Measurements from ENCODE around the gene GABRB3. TPM values are rescaled to one million over a fixed set of nuclear protein-coding genes. Genes with fewer than 3 reads are reported as not detected.
A peak's percentile ranks its signal among the peaks of the same experiment; 100 is the strongest.

Gene GABRB3
- total RNA-seq, 1 donor from 2014 or later: 8.3 TPM

GRCh38 chr15:26631894-26632293 is 141.0 kb downstream of the GABRB3 start:
- DNase-seq (ENCODE audit: low spot score): no peak

DNA sequence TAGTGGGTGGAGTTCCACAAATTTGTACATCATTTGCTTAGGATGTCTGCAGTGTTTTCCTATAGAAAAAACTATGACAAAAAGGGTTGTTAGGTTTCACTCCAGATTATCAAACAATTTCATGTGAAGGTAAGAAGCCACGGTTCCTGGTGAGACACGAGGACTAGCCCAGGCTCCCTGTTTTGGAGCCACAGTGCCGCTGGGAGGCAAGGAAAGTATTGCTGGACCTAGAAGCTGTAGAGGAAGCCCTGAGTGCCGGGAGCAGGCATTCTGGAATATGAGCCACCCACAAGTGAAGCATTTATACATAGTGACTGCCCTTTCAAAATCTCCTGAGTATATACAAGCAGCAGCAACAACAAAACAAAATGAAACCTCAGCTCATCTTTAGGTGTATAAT is 142.0 kb downstream of the GABRB3 start:
- DNase-seq (ENCODE audit: low spot score): no peak

GRCh38 chr15:26628879-26629529 is 143.9 kb downstream of the GABRB3 start:
- DNase-seq (ENCODE audit: low spot score): peak; percentile 78

GRCh38 chr15:26628071-26628470 is 144.8 kb downstream of the GABRB3 start:
- no peak for DNase-seq (ENCODE audit: low spot score)

- DNase-seq (ENCODE audit: low spot score): no peak
These were observed 148.7 kb downstream of the GABRB3 start for GRCh38 chr15:26624128-26624527.

DNA sequence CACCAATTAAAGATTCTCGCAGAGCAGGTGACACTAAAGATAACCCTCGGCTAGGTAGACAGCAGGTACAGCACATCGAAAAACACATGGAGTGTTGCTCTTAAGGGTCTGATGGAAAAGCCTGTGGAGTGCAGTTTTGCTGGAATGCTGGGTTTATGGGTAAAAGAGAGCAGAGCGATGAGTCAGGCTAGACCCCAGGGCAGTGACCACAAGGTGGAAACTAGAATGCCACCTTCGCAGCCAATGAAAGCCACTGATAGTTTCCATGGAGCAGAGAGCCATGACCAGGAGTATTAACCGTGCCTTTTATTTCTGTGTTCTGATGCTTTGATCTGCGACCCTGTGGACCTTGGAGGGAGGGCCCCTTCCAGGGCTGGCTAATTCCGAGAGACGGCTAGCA is 149.8 kb downstream of the GABRB3 start:
- DNase-seq (ENCODE audit: low spot score): no peak

DNA sequence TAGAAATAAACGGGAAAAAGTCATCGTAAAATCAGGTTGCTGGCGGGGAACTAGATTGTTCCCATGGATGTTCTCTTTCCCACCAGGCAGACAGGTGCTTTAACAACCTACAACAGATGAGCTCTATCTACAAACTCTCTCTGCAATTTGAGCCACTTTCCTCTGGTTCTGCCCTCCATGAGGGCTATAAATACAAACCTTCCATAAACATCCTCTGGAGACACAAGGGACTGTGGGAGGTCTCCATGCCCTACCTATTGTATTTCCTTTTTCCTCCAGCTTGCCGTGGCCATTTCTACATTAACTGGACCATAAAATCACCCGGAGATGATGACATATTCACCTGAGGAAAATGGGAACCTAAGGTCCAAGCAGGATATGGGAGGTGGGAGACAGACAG is 151.1 kb downstream of the GABRB3 start:
- no peak for DNase-seq (ENCODE audit: low spot score)

DNA sequence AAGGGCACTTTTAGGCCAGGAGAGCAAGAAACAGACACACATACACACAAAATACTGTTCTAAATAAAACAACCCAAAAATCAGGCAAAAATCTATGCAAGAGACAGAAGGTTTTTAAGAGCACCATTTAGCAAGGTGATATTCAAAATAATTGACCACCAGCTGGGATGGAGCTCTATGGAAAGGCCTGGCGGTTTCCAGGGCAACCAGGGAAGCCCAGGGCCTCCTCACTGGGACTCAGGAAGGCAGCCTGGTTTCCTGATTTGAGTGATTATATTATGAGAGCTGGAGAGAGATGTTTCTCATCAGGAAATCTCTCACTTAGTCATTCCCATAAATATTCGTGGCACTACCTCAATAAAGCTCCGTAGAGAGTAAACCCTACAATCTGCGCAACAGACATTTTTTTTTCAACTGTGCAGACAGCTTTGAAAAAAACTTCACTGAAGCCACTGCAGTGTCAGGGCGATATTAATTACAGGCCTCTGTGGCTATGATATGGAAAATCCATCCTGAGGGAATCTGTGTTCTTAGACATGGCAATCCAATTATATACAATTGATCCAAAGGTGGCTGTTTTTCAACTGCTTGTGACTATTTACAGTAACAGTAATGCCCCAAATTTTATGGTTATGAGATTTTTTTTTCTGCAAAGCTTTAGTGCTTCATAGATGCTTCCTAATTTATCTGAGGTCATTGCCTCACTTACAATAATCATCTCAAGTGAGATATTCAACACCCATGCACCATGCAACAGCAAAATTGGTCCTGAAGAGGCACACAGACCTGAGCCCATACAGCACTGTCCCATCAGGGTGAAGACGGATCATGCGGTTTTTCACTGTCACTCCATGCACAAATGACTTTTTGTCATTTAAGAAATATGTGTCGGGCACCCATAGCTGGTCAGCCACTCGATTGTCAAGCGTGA is 152.1 kb downstream of the GABRB3 start:
- no peak for DNase-seq (ENCODE audit: low spot score)

DNA sequence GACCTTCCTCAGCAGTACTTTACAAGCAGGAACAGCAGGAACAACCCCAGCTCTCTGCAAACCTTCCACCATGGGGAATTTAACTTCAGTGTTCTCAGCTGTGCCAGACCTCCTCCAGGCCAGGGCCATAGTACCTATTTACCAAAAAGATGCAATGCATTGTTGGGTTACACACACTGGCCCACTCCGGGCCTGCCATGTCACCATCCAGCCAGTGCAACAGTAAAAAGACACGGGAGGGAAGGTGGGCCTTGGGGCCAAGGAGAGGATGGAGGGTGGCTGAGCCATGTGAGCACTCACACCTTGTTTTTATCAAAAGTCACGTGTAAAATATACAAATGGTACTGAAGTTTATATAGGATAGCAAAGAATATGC is 157.0 kb downstream of the GABRB3 start:
- DNase-seq (ENCODE audit: low spot score): no peak

GRCh38 chr15:26615188-26615926 is 157.5 kb downstream of the GABRB3 start:
- DNase-seq (ENCODE audit: low spot score): no peak

DNA sequence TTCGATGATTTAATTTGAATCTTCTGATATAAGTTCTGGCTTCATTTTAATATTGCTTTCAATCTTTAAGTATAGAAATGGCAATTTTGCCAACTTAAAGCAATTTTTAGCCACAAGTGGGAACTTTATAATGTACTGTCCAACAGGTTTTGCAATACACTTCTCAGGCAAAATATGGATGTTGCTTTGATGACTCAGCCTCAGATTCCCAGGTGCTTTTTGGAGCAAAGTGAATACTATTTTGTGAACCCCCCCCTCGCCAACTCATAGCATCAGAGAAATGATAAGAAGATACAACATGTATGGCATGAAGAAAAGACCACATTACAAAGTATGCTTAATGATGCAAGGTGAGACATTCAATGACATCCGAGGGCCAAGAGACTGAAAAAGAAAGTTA is 158.1 kb downstream of the GABRB3 start:
- no peak for DNase-seq (ENCODE audit: low spot score)

GRCh38 chr15:26598704-26599103 is 174.2 kb downstream of the GABRB3 start:
- no peak for DNase-seq (ENCODE audit: low spot score)

DNA sequence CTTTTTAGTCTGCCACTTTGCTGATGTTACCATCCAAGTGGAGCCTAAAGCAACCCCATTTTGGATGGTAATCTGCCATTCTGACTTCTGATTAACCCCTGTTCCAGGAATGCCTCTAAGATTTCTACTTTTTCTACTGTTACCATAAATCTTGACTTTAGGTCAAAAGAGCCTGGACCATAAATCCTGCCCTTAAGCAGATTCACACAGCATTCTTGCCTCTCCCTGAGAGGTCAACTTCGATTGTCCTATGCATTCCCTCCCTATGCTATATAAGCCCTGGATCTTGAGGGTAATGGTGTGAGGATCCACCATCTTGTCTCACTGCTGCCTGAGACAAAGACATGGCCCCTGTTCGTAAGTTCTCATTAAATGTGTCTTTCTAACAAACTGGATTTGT is 177.3 kb downstream of the GABRB3 start:
- DNase-seq (ENCODE audit: low spot score): no peak

- no peak for DNase-seq (ENCODE audit: low spot score)
These were observed 182.2 kb downstream of the GABRB3 start for GRCh38 chr15:26590676-26591075.

GRCh38 chr15:26582840-26583239 is 190.0 kb downstream of the GABRB3 start:
- DNase-seq (ENCODE audit: low spot score): no peak

DNA sequence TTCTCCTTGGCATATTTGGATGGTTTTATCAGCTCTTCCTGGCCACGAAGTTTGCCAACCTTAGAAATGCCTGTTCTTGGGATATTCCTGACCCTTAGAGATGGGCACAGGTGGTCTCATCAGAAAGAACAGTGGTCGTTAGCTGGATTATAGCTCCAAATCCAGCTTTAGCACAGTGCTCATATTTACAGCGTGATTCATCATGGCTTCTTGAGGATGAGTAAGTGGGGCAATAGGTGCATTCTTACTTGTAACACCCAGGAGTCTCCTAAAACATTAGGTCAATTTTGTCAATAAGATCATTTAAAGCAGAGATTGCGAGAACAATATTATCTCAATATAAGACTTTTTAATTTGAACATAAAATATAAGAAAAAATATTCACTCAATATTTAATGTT is 191.9 kb downstream of the GABRB3 start:
- DNase-seq (ENCODE audit: low spot score): no peak

DNA sequence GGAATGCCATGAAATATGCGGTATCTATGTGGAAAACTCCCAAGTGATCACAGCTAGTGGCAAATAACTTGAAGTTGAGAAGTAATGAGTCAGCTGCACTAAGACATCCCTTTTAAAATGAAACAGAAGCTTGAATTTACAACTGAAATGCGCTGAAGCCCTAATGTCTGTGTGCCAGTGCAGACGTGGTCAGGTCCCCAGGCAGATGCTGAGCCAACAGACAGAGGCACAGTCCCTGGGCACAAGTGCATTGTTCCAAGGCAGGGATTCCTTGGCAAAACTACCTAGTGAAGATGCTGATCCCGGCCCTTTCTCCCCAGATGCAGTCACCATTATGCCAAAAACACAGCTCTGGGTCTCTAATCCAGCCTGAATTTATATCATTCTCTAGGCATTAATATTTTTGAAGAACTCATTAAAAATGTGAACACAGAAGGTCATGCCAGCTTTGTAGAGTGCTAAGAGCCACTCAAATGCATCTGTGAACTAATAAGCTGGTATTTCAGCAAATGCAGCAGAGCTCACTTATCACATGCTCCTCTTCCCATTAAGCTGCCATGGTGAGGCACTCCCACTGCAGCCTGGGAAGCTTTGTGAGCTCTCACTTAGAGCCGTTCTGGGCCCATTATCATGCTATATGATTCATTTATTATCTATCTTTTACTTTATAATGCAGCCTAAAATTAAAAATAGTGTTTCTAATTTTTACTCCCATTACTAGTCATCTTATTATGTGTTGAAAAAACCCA is 200.1 kb downstream of the GABRB3 start:
- no peak for DNase-seq (ENCODE audit: low spot score)

DNA sequence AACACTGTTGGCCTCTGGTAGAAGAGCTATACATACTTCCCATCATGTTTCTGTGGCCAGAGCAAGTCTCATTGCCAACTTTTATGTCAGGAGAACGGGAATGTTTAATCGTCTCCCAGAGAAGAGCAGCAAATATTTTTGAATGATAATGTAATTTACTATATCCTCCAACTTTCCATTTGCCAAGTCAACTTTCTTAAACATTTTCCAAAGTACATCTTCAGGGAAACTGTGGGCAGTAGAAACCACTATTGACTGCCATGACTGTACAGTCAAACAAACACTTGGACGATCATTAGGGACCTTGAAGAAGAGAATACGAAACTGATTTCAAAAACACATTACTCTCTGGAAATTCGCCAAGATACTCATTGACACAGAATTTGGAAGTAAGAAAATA is 201.5 kb downstream of the GABRB3 start:
- no peak for DNase-seq (ENCODE audit: low spot score)

DNA sequence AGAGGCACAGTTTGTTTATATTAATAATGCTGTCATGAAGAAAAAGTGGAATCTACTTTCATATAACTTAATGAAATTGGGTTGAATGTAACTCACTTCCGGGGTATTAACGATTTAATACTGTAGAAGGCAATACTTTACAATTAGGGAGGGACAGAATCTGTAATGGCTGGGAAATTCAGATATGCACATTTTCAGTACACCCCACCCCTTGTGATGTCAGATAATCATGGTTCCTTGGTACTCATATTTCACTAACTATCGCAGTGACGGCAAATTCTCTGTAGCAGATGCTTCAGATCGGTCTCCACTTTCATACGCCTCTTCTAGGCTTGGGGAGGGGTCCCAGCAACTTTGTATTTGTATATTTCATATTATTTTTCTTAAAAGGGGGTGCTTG is 207.3 kb downstream of the GABRB3 start:
- DNase-seq (ENCODE audit: low spot score): no peak

GRCh38 chr15:26564361-26564760 is 208.5 kb downstream of the GABRB3 start:
- DNase-seq (ENCODE audit: low spot score): no peak

- no peak for DNase-seq (ENCODE audit: low spot score)
These were observed 210.5 kb downstream of the GABRB3 start for GRCh38 chr15:26562336-26562735.

DNA sequence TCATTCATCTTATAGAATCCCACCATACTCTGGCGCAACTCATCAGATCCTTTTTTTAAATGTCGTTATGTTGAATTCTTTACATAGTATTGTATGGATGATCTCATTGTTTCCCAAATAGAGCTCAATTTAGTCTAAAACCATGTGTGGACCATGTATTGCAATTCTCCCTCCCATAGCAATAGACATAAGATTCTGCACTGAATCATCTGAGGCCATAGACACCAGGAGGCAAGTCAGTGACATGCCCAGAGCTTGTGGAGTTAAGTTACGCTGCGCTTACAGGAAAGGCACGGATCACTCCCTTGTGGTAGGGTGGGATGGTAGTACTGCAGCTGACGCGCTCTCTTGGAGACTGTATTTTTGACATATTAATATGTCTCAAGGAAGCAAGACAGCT is 211.0 kb downstream of the GABRB3 start:
- no peak for DNase-seq (ENCODE audit: low spot score)
